ENCODE data around the gene B3GNT3.
A peak's percentile ranks its signal among the peaks of the same experiment; 100 is the strongest.
"Not testable (repeated sequence)": the region's sequence is repeated elsewhere in the genome, so short reads cannot be mapped to it uniquely, and the experiment has no call there.

Gene B3GNT3

GRCh38 chr19:17796838-17797423 is 2.0 kb downstream of the B3GNT3 start:
- no peak for DNase-seq (ENCODE audit: low read depth in 1 of 2, low spot score in 1 of 2)

DNA sequence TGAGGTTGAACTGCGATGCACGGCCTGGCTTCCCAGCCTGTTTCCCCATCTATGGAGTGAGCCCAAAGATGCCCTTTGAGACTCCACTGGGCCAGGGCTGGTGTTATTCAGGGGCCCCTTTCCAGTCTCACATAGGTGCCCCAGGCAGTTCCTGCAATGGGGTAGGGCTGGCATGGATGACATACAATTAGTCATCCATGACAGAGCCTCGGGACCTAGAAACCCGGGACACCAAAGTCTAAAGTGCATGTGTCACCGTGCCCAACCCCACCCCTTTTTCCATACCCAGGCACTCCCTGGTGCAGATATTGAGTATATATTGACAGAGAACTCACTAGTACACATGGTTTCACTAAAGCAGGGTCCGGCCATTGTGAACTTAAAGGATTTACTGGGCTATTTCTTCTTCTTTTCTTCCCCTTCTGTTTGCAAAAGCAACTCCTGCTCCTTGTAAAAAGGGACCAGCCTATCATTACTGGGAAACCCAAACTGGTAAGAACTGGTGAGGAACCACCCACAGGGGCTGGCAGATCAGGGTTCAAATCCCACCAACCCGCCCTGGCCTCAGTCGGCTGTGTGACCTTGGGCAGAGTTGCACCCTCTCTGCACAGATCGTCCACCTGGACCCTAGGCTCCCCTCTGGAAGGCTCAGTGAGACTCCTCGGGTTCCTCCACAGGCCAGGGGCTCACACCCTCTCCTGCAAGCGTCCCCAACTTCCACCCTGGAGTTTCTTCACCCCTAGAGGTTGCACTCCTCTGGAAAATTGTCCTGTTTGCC is 2.7 kb downstream of the B3GNT3 start:
- DNase-seq (ENCODE audit: low read depth in 1 of 2, low spot score in 1 of 2): no peak

DNA sequence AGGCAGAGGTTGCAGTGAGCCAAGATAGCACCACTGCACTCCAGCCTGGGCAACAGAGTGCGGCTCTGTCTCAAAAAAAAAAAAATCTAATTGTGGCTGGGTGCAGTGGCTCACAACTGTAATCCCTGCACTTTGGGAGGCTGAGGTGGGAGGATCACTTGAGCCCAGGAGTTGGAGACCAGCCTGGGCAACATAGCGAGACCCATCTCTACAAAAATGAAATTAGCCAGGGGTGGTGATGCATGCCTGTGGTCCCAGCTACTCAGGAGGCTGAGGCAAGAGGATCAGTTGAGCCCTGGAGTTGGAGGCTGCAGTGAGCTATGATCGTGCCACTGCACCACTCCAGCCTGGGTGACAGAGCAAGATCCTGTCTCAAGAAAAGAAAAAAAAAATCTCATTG is 3.7 kb downstream of the B3GNT3 start:
- not testable (repeated sequence) for DNase-seq (ENCODE audit: low read depth in 1 of 2, low spot score in 1 of 2)

DNA sequence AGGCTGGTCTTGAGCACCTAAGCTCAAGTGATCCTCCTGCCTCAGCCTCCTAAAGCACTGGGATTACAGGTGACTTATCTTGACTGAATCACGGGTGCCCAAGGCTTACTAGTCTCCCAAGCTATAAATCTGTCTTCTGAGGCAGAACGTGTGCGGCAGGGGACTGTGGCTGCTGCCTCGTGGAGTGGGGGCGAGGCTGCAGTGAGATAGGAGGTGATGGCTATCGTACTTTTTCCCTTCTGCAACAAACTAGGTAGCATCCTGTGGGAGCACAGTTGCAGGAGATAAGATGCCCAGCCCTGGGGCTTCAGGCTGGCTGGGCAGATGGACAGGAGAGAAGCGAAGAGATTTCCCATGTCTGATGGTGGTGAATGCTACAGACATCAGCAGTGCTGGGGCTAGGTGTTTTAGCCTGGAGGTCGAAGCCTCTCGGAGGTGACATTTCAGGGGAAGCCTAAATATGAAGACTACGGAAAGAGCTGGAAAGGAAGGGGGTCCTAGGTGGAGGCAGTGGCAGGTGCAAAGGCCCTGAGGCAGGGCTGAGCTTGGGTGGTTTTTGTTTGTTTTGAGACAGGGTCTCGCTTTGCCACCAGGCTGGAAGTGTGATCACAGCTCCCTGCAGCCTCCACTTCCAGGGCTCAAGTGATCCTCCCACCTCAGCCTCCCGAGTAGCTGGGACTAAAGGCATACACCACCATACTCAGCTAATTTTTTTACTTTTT is 7.4 kb downstream of the B3GNT3 start:
- no peak for DNase-seq (ENCODE audit: low read depth in 1 of 2, low spot score in 1 of 2)

DNA sequence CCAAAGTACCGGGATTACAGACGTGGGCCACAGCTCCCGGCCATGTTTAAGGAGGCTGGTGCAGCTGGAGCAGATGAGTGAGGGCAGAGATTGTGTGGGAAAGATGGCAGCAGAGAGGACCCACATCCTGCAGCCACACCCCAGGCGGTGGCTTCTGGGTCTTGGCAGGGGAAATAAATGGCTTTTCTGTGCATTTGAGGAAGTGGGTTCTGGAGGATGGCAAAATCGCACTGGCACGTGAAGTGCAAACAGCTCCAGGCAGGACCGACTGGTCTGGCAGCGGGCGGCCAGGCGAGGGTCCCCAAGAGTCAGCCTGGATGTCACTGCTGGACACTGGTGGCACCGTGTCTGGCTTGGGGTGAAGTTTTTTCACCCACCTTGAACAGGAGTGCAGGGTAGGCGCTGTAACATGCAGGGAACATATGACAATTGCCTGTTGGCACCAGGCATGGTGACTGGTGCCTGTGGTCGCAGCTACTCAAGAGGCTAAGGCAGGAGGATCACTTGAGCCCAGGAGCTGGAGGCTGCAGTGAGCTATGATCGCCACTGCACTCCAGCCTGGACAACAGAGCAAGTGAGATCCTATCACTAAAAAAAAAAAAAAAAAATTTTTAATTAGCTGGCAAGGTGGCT is 8.4 kb downstream of the B3GNT3 start:
- peak in 1 of 2 donors; percentile 12 for DNase-seq (ENCODE audit: low read depth in 1 of 2, low spot score in 1 of 2)

GRCh38 chr19:17805427-17805826 is 10.5 kb downstream of the B3GNT3 start:
- DNase-seq (ENCODE audit: low read depth in 1 of 2, low spot score in 1 of 2): no peak

- DNase-seq (ENCODE audit: low read depth in 1 of 2, low spot score in 1 of 2): no peak
Measured at GRCh38 chr19:17806945-17807344, 12.0 kb downstream of the B3GNT3 start.

GRCh38 chr19:17807731-17808316 is 12.9 kb downstream of the B3GNT3 start:
- no peak for DNase-seq (ENCODE audit: low read depth in 1 of 2, low spot score in 1 of 2)

- DNase-seq (ENCODE audit: low read depth in 1 of 2, low spot score in 1 of 2): no peak
Measured at GRCh38 chr19:17811103-17811502, 16.2 kb downstream of the B3GNT3 start.

DNA sequence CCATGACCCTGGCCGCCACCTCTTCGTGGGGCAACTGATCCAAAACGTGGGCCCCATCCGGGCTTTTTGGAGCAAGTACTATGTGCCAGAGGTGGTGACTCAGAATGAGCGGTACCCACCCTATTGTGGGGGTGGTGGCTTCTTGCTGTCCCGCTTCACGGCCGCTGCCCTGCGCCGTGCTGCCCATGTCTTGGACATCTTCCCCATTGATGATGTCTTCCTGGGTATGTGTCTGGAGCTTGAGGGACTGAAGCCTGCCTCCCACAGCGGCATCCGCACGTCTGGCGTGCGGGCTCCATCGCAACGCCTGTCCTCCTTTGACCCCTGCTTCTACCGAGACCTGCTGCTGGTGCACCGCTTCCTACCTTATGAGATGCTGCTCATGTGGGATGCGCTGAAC is 16.7 kb downstream of the B3GNT3 start:
- DNase-seq (ENCODE audit: low read depth in 1 of 2, low spot score in 1 of 2): no peak

GRCh38 chr19:17812099-17812498 is 17.2 kb downstream of the B3GNT3 start:
- DNase-seq (ENCODE audit: low read depth in 1 of 2, low spot score in 1 of 2): no peak

DNA sequence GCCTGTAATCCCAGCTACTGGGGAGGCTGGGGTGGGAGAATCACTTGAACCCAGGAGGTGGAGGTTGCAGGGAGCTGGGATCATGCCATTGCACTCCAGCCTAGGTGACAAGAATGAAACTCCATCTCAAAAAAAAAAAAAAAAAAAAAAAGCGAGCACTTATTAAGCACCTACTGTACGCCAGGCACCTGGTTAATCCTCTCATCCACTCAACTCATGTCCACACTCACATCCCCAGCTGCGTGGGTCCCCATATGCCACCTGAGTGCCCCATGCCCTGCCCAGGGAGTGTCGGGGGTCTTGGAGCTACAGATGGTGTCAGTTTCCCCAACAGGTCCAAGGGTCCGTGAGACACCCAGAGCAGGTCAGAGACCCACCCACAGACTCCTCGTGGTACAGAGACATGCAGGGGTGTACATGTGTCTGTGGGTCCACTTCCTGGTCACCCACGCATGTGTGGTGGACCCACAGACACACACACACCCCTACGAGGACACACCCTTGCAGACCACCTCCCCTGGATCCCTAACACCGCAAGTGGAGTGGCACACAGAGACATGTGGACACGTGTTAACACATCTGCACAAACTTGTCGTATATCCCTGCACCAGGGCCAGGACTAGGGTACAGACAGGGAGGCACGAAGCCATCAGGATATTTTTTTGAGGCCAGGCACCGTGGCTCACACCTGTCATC is 22.9 kb downstream of the B3GNT3 start:
- no peak for DNase-seq (ENCODE audit: low read depth in 1 of 2, low spot score in 1 of 2)

- no peak for DNase-seq (ENCODE audit: low read depth in 1 of 2, low spot score in 1 of 2)
Measured at GRCh38 chr19:17821190-17821589, 26.3 kb downstream of the B3GNT3 start, which contains the start of gene INSL3. INSL3 (minus strand) TSS chr19:17821519; CDS start chr19:17821506, 13 bp downstream.

DNA sequence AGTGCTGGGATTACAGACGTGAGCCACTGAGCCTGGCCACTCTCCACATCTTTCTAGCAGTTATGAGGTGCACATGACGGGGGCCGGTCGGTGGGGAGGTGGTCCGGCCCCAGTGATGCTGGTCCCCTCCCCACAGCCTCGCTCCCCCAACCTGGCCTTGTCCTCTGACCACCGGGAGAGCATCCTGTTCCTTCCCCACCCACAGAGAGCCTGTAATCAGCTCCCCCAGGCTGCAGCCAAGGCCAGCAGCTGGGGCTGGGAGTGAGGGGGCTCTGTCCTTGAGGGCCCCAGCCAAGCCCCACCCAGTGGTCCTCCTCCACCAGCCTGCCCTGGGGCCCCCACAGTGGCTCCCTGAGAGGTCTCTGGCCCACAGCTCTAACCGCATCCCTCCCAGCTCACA is 29.4 kb downstream of the B3GNT3 start:
- DNase-seq (ENCODE audit: low read depth in 1 of 2, low spot score in 1 of 2): no peak

DNA sequence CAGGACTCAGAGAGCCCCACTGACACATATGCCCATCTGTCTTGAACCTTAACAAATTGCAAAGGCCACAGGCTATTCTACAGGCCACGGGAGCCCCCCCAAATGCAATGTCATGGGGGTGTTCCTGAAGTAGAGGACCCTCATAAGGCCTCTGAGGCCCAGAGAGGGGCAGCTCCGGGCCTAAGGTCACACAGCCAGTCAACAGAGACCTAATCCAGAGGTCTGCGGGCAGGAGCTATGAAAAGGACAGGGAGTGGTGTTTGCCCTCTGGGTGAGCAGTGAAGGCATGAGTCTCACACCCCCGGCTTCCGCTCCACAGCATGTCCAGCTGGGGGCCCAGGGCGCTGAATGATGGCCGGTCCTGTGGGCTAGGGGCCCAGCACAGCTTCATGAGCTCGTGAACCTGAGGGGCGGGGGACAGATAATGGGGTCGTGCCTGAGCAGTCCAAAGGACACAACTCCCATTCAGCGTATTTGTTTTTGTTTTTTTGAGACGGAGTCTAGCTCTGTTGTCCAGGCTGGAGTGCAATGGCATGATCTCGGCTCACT is 31.6 kb downstream of the B3GNT3 start:
- no peak for DNase-seq (ENCODE audit: low read depth in 1 of 2, low spot score in 1 of 2)

DNA sequence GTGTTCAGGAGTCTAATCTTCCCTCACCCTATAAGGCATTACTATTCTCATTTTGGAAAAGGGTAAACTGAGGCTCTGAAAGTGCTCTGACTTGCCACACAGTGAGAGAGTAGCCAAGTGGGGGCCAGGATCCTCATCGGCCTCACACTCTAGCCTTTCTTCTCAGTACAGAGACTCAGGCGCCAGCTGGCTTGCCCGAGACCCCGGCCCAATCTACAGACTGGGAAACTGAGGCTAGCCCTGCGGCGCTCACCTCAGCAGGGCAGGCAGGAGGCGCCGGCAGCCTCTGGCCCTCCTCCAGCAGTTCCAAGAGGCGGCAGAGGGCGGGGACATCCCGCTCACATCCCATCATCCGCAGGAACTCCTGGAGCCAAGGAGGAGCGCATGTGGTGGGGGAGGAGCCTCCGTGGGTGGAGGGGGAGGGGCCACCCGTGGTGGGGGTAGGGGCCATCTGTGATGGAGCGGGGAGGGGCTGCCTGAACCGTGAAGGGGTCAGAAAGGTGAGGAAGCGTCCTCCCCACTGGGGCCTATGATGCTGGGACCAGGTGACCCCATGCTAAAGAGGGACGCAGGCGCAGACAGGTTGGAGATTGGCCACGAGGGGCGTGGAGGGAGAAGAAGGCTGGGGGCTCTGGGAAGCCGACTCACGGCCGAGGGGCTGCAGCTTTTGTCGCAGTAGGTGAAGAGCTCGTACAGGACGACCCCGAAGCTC is 35.1 kb downstream of the B3GNT3 start:
- DNase-seq (ENCODE audit: low read depth in 1 of 2, low spot score in 1 of 2): no peak

DNA sequence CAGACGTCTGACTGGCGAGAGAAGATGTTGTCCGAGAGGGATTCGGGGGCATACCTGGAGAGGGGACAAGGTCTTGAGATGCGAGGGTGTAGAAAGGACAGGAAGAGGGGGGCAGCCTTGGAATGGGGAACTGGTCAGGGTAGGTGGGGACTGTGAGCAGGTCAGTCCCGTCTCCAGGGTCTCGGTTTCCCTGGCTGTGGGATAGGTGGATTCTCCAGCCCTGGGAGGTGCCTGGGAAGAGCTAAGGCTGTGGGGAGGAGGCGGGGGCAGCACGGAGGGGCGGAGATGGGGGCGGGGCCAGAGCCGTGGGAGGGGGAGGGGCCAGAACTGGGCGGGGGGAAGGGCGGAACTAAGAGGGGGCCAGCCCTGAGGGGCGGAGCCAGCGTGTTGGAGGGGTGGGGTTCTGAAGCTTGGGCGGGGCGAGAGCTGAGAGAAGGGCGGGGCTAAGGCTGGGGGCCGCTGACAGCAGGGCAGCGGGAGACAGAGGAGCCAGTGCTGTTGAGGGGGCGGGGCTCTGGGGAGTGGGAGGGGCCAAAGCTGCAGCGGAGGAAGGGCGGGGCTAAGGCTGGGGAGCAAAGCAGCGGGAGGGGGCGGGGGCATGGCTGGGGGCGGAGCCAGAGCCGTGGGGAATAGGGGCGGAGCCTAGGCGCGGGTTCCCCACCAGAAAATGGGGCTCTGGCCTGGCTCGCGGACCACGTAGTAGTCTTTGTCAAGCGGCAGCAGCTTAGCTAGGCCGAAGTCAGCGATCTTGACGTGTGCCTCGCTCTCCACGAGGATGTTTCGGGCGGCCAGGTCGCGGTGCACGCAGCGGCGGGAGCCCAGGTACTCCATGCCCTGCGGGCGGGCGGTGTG is 35.9 kb downstream of the B3GNT3 start:
- DNase-seq (ENCODE audit: low read depth in 1 of 2, low spot score in 1 of 2): peak in 1 of 2 donors; percentile 39

DNA sequence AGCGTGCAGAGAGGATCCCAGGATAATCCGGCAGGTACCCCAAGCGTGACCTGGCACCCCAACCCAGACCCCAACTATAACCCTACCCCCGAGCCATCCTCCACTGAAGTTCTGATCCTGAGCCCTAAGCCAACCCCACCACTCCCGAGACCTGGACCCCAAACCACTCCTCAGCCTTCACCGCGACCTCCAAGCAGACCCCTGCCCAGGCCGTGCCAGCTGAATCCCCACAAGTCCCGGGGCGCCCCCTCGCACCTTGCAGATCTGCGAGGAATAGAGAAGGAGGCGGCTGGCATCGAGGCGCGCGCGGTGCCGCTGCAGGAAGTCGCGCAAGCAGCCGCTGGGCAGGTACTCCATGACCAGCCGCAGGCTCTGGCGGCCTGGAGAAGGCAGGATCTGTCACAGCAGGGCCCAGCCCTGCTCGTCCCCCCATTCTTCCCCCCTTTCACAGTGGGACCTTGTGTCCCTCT is 36.5 kb downstream of the B3GNT3 start:
- DNase-seq (ENCODE audit: low read depth in 1 of 2, low spot score in 1 of 2): no peak
